IPS-18a (cell line): ENCODE data around the gene BBS9.

Source experiments
- H3K27ac ChIP-seq: one replicate; pipeline ENCODE4 v1.5.1; 2013; ENCODE audit warnings: low read length
- H3K27me3 ChIP-seq: one replicate; pipeline ENCODE4 v1.6.1; 2013; ENCODE audit warnings: mild to moderate bottlenecking, low read length; ENCODE audit not compliant: control insufficient read depth, insufficient read depth
- H3K36me3 ChIP-seq: one replicate; pipeline ENCODE4 v1.6.1; 2013; ENCODE audit warnings: low read depth, low read length; ENCODE audit not compliant: control insufficient read depth
- H3K4me1 ChIP-seq: one replicate; pipeline ENCODE4 v1.6.1; 2013; ENCODE audit warnings: low read depth, low read length; ENCODE audit not compliant: control insufficient read depth
- H3K4me3 ChIP-seq: one replicate; pipeline ENCODE4 v1.5.1; 2013; ENCODE audit warnings: low read length
- H3K9ac ChIP-seq: one replicate; pipeline ENCODE4 v1.6.1; 2013; ENCODE audit warnings: mild to moderate bottlenecking, low read length, moderate library complexity
- H3K9me3 ChIP-seq: one replicate; pipeline ENCODE4 v1.6.1; 2013; ENCODE audit warnings: low read depth, low read length; ENCODE audit not compliant: control insufficient read depth

Gene BBS9

GRCh38 chr7:33645104-33645503 lies 515.7 kb downstream of the BBS9 start:
- no peaks in the 10 kb centered on the region for H3K36me3 ChIP-seq
- no peak overlapping the region for H3K4me3 ChIP-seq
- no peaks in the 10 kb centered on the region for H3K9me3 ChIP-seq
- H3K4me1 ChIP-seq: no peaks in the 10 kb centered on the region
- H3K9ac ChIP-seq: no peak overlapping the region
- H3K27ac ChIP-seq: no peak overlapping the region
- H3K27me3 ChIP-seq: no peaks in the 10 kb centered on the region

GRCh38 chr7:33646166-33646565 lies 516.8 kb downstream of the BBS9 start:
- no peak overlapping the region for H3K4me3 ChIP-seq
- H3K9me3 ChIP-seq: no peaks in the 10 kb centered on the region
- no peaks in the 10 kb centered on the region for H3K36me3 ChIP-seq
- H3K9ac ChIP-seq: no peak overlapping the region
- no peaks in the 10 kb centered on the region for H3K27me3 ChIP-seq
- no peaks in the 10 kb centered on the region for H3K4me1 ChIP-seq
- H3K27ac ChIP-seq: no peak overlapping the region

- H3K4me1 ChIP-seq: no peaks in the 10 kb centered on the region
- H3K27ac ChIP-seq: no peak overlapping the region
- no peaks in the 10 kb centered on the region for H3K9me3 ChIP-seq
- H3K9ac ChIP-seq: no peak overlapping the region
- no peaks in the 10 kb centered on the region for H3K27me3 ChIP-seq
- H3K4me3 ChIP-seq: no peak overlapping the region
- no peaks in the 10 kb centered on the region for H3K36me3 ChIP-seq
Measured at GRCh38 chr7:33646891-33647391, 517.6 kb downstream of the BBS9 start.

DNA sequence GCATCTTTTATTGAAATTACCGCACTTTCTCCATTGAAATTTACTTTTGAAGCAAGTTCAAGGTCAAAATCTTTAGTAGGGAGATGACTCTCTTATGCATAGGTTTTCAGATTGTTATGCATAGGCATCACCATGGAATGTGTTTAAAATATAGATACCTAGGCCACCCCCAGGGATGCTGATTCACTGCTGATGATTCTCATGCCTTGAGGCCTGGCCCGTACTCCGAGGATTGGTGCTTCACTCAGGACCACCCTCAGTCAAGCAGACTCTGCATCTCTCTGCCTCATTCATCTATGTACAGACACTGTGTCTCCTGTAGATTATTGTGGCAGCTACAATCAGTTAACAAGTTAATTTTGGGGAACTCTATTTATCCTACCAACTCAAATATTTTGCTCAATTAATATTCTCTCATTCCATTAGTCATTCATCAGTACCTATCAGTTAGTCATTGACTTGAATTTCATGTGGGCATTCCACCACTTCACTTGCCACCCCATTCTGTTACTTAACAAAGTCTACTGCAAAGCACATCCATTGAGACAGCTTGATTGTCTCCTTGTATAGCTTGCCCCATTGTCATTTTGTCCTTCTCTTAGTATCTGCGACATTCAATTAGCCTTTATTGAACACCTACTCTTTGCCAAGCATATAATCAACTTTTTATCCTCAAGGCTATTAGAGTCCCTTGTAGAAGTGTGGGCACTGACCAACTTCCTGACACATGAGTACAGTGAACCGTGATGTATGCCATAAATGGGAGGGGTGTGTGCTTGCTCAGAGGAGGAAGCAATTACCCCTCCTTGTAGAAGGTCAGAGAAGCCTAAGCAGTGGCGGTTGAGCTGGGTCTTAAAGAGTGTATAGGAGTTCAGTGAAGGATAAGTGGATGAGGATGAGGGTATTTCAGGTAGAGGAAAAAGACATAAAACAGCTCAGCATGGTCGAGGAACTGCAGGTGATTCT lies 520.4 kb downstream of the BBS9 start:
- Histone ChIP-seq H3K27me3 (no peaks in the 10 kb centered on the region), H3K9me3 (no peaks in the 10 kb centered on the region), H3K27ac (no peak overlapping the region), H3K4me1 (no peaks in the 10 kb centered on the region), H3K36me3 (no peaks in the 10 kb centered on the region), H3K4me3 (no peak overlapping the region), H3K9ac (no peak overlapping the region)

- Histone ChIP-seq H3K4me1 (no peaks in the 10 kb centered on the region), H3K36me3 (no peaks in the 10 kb centered on the region), H3K27ac (no peak overlapping the region), H3K9ac (no peak overlapping the region), H3K4me3 (no peak overlapping the region), H3K9me3 (no peaks in the 10 kb centered on the region), H3K27me3 (no peaks in the 10 kb centered on the region)
Measured at GRCh38 chr7:33650828-33651227, 521.5 kb downstream of the BBS9 start.

DNA sequence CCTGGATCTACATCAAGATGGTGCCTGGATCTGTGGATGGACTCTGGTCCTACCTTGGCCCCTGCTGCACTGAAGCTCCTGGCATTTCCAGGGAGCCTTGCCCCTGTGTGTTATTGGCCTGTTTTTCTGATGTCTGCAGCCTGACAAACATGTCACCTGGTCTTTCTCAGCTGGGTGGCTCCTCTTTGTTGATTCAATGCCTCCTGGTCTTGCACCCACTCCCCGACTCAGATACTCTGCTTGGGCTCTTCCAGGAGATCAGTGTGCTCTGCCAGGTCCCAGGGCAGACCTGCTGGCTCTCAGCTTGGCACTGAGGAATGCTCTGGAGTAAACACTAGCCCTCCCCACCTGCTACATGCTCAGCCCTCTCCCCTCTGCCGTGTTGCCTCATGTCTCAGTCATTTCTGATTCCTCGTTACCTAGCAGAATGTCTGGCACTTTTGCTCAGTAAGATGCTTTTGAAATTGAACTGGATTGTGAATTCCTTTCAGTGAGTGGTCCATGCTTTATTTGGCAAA lies 522.7 kb downstream of the BBS9 start:
- Histone ChIP-seq H3K36me3 (no peaks in the 10 kb centered on the region), H3K27me3 (no peaks in the 10 kb centered on the region), H3K9me3 (no peaks in the 10 kb centered on the region), H3K4me1 (no peaks in the 10 kb centered on the region), H3K27ac (no peak overlapping the region), H3K4me3 (no peak overlapping the region), H3K9ac (no peak overlapping the region)

GRCh38 chr7:33654676-33655075 lies 525.3 kb downstream of the BBS9 start:
- Histone ChIP-seq H3K36me3 (no peaks in the 10 kb centered on the region), H3K9ac (no peak overlapping the region), H3K4me3 (no peak overlapping the region), H3K27ac (no peak overlapping the region), H3K27me3 (no peaks in the 10 kb centered on the region), H3K9me3 (no peaks in the 10 kb centered on the region), H3K4me1 (no peaks in the 10 kb centered on the region)
